K562 (cell line): ENCODE results near the gene GDF15. TPM values are rescaled to one million over a fixed set of nuclear protein-coding genes. Genes with fewer than 3 reads are reported as not detected.
A peak's percentile ranks its signal among the peaks of the same experiment; 100 is the strongest.

ENCODE experiments used
- ATAC-seq: fragments of 200-7000 bp; cut with Tn5 transposase; 3 replicates; pipeline ENCODE4 v1.9.1; 2020; ENCODE audit warnings: moderate library complexity
- BruUV-seq: library from RNA; stranded (reverse); fragments of 400-500 nt; replicated peaks from 2 replicates; lab custom pipeline; 2021; lab: Mats Ljungman, UMichigan
- CTCF ChIA-PET: fragments of 300-600 bp; formaldehyde crosslinking; extraction: SDS; loops from one replicate; lab custom pipeline; 2021; ENCODE audit warnings: low intra/inter-chr PET ratio; lab: Yijun Ruan, JAX
- POLR2A ChIA-PET: fragments of 300-600, 350-650 bp; sonication (Branson Sonifier 250); formaldehyde crosslinking; extraction: SDS; loops from one replicate; lab custom pipeline; 2021; ENCODE audit warnings: antibody characterized with exemption, inconsistent platforms; lab: Yijun Ruan, JAX
- DNase-seq, 4 experiments: peaks; one replicate each; pipeline versions ENCODE4 v3.0.0 to v3.0.0-alpha.2; 2011 to 2018; ENCODE audit warnings: low spot score in 3 of 4, mixed read lengths in 3 of 4; ENCODE audit errors: extremely low read depth in 1 of 4
- FAIRE-seq: peaks from 2 replicates; lab custom pipeline; 2011; peaks lifted over from hg19 to GRCh38; lab: Jason Lieb, UNC
- H2AFZ ChIP-seq: 2 replicates; pipeline ENCODE4 v1.6.0; 2011; ENCODE audit warnings: low read depth, low read length, control low read depth, inconsistent platforms
- H3K27ac ChIP-seq: fragments of 200-600 bp; 3 replicates; pipeline ENCODE4 v1.8.0; 2011; ENCODE audit warnings: low read depth, mild to moderate bottlenecking, control low read depth, inconsistent platforms, low read length, moderate library complexity, mixed read lengths; ENCODE audit errors: extremely low read depth
- H3K27me3 ChIP-seq, 2 experiments: fragments of 300-600 bp in 1 of 2; 2 replicates in 1 of 2; 3 replicates in 1 of 2; pipeline versions ENCODE4 v1.6.0 to v1.8.0; 2011; ENCODE audit warnings: inconsistent platforms in 2 of 2, low read length in 2 of 2, mild to moderate bottlenecking in 1 of 2, mixed read lengths in 1 of 2, moderate library complexity in 1 of 2; ENCODE audit not compliant: control insufficient read depth in 2 of 2, insufficient read depth in 2 of 2
- H3K36me3 ChIP-seq: fragments of 300-600 bp; 3 replicates; pipeline ENCODE4 v1.8.0; 2011; ENCODE audit warnings: mild to moderate bottlenecking, low read length, inconsistent platforms; ENCODE audit not compliant: control insufficient read depth, insufficient read depth
- H3K4me1 ChIP-seq, 2 experiments: fragments of 200-600 bp in 1 of 2; replicated peaks in 1 of 2; 2 replicates in 1 of 2; 3 replicates in 1 of 2; pipeline versions ENCODE4 v1.5.1 to v1.8.0; 2011; ENCODE audit warnings: inconsistent platforms in 2 of 2, low read length in 2 of 2, mild to moderate bottlenecking in 1 of 2, mixed read lengths in 1 of 2, moderate library complexity in 1 of 2; ENCODE audit not compliant: control insufficient read depth in 2 of 2, insufficient read depth in 2 of 2
- H3K4me2 ChIP-seq: 2 replicates; pipeline ENCODE4 v1.6.1; 2011; ENCODE audit warnings: low read length, control low read depth, inconsistent platforms, mixed read lengths; ENCODE audit not compliant: insufficient read depth
- H3K4me3 ChIP-seq: fragments of 200-600 bp; sonication (generic), shearing (Covaris generic); 2 replicates; pipeline ENCODE4 v1.5.1; 2016; ENCODE audit warnings: control low read depth, inconsistent platforms
- H3K79me2 ChIP-seq: fragments of 200-600 bp; 3 replicates; pipeline ENCODE4 v1.8.0; 2011; ENCODE audit warnings: low read length, inconsistent platforms; ENCODE audit not compliant: control insufficient read depth, insufficient read depth
- H3K9ac ChIP-seq, 2 experiments: 2 replicates each; pipeline versions ENCODE4 v1.6.0 to v1.6.1; 2011; ENCODE audit warnings: low read depth in 2 of 2, low read length in 2 of 2, control low read depth in 1 of 2, inconsistent platforms in 1 of 2, mild to moderate bottlenecking in 1 of 2, mixed read lengths in 1 of 2; ENCODE audit not compliant: insufficient read depth in 1 of 2
- H3K9me1 ChIP-seq: one replicate; pipeline ENCODE4 v1.6.0; 2011; ENCODE audit warnings: inconsistent platforms, mild to moderate bottlenecking, low read length, moderate library complexity; ENCODE audit not compliant: control insufficient read depth, insufficient read depth
- H3K9me3 ChIP-seq: replicated peaks from 2 replicates; pipeline ENCODE4 v1.5.1; 2011; ENCODE audit warnings: low read depth, low read length, inconsistent platforms; ENCODE audit not compliant: control insufficient read depth, insufficient read depth
- H4K20me1 ChIP-seq: replicated peaks from 2 replicates; pipeline ENCODE4 v1.6.1; 2011; ENCODE audit warnings: low read length, inconsistent platforms, mixed read lengths; ENCODE audit not compliant: control insufficient read depth, insufficient read depth
- EGR1 ChIP-seq: fragments of 450-650 bp; conservative IDR thresholded peaks from 2 replicates; pipeline ENCODE4 v1.6.1; 2017; ENCODE audit warnings: mild to moderate bottlenecking
- FOXA1 ChIP-seq: fragments of 450-650 bp; IDR thresholded peaks from 2 replicates; pipeline ENCODE4 v1.6.1; 2016; ENCODE audit warnings: mild to moderate bottlenecking, borderline replicate concordance
- HIVEP1 ChIP-seq: fragments of 250-450 bp; sonication (Bioruptor Pico); IDR thresholded peaks from 2 replicates; pipeline ENCODE4 v1.4.0; 2020; ENCODE audit warnings: mild to moderate bottlenecking
- MED1 ChIP-seq: sonication (generic); formaldehyde crosslinking; IDR thresholded peaks from 2 replicates; pipeline ENCODE4 v1.8.1; 2023; ENCODE audit warnings: missing genetic modification reagents, borderline replicate concordance
- MNT ChIP-seq, 2 experiments: fragments of 450-650 bp; conservative IDR thresholded peaks; 2 replicates each; pipeline ENCODE4 v1.6.1; 2017; ENCODE audit warnings: mild to moderate bottlenecking in 2 of 2, moderate library complexity in 2 of 2
- RAD21 ChIP-seq, 2 experiments: fragments of 250-450 bp in 1 of 2; fragments of 450-650 bp in 1 of 2; sonication (Bioruptor Pico) in 1 of 2; formaldehyde crosslinking in 1 of 2; IDR thresholded peaks in 1 of 2; conservative IDR thresholded peaks in 1 of 2; 2 replicates each; pipeline versions ENCODE4 v1.4.0 to v1.8.0; 2020 to 2022; ENCODE audit warnings: mild to moderate bottlenecking in 2 of 2, moderate library complexity in 1 of 2
- SNIP1 ChIP-seq: fragments of 450-650 bp; IDR thresholded peaks from 2 replicates; pipeline ENCODE4 v1.7.1; 2017; ENCODE audit warnings: low read depth, mild to moderate bottlenecking
- TARDBP ChIP-seq: fragments of 450-650 bp; IDR thresholded peaks from 2 replicates; pipeline ENCODE4 v1.6.1; 2016
- TBP ChIP-seq: optimal IDR thresholded peaks from 2 replicates; pipeline ENCODE3; 2011; ENCODE audit warnings: low read depth, low read length, improper control_type of control experiment
- ZBTB43 ChIP-seq: sonication (generic); formaldehyde crosslinking; IDR thresholded peaks from 2 replicates; pipeline ENCODE4 v1.8.0; 2023; ENCODE audit warnings: mild to moderate bottlenecking, missing genetic modification reagents
- ZKSCAN3 ChIP-seq: fragments of 250-450 bp; sonication (Bioruptor Pico); IDR thresholded peaks from 2 replicates; pipeline ENCODE4 v1.4.0; 2020
- WGBS: fragments of 100-300 bp; shearing (Covaris generic); methylation state at CpG from one replicate; pipeline ENCODE4 v1.1.6; 2016; ENCODE audit warnings: low coverage, mixed read lengths; ENCODE audit not compliant: insufficient coverage; ENCODE audit errors: missing lambda C conversion rate; 5-methylcytosine and 5-hydroxymethylcytosine counted together
- in situ Hi-C: fragments of 300-500 bp; cut with MboI; formaldehyde crosslinking; loops from 4 replicates; pipeline ENCODE4 v1.15.0; 2018; ENCODE audit warnings: inconsistent platforms, mixed read lengths
- intact Hi-C: fragments of 100-400 bp; cut with micrococcal nuclease; formaldehyde crosslinking; loops from 2 replicates; pipeline ENCODE4 v1.14.2; 2022
- polyA plus RNA-seq, 8 experiments: library from polyadenylated mRNA; depleted of rRNA in 4 of 8; stranded (reverse) in 5 of 8; unstranded in 3 of 8; fragments of >200 nt; fragmentation: Nextera tagmentation in 2 of 8; fragmentation: Illumina TruSeq in 1 of 8; extraction: Ambion mirVana in 2 of 8; extraction: Trizol in 1 of 8; gene quantifications; 2 replicates each; pipeline versions ENCODE4 v1.2.1 to v1.2.3, GENCODE V29; 2011 to 2014; ENCODE audit warnings: inconsistent platforms in 1 of 8, missing spikeins in 1 of 8
- total RNA-seq, 7 experiments: library from RNA; depleted of rRNA in 6 of 7; stranded (reverse); fragments of >200 nt in 6 of 7; fragmentation: Illumina TruSeq in 2 of 7; extraction: Trizol in 2 of 7; gene quantifications; 2 replicates each; pipeline versions ENCODE4 v1.2.1 to v1.2.3, GENCODE V29; 2011 to 2021; ENCODE audit warnings: low replicate concordance in 1 of 7
- TF ChIP-seq, protein P1 (sequence below): fragments of 450-650 bp; IDR thresholded peaks from 2 replicates; pipeline ENCODE4 v1.6.1; 2018; ENCODE audit not compliant: partially characterized antibody

Gene GDF15
- total and polyA plus RNA-seq, 9 of the 15 experiments (the other 6 are each of a cell fraction or from before 2014, with no cell fraction given), result 2.3 to 82.4 (median 12.5) TPM

GRCh38 chr19:18418029-18418482, 32.1 kb downstream of the GDF15 start:
- H3K9ac ChIP-seq, result peak overlapping the region; percentile 85 to 93
- no peaks in the 10 kb centered on the region for H3K9me1 ChIP-seq
- H3K4me2 ChIP-seq, result peak overlapping the region; percentile 88
- no peaks in the 10 kb centered on the region for H3K27me3 ChIP-seq
- ChIA-PET CTCF (interaction anchor here (1.4 kb wide), 1 partner anchor 210 kb away, joined by 3 read pairs; no protein-coding TSS in a partner anchor), POLR2A (interaction anchor here (0.6 to 11.1 kb wide), 8 partner anchors 14 to 282 kb away, joined by 3 to 244 read pairs (median 4); partner anchors contain the start of genes GDF15 and JUND)
- H3K4me1 ChIP-seq, result peaks cover 51 to 92% of the 10 kb centered on the region in 2 experiments
- H4K20me1 ChIP-seq, result peaks cover 10% of the 10 kb centered on the region; the same call in 1 of the 2 replicates
- WGBS, result 9% methylated on average over 27 of the region's 30 CpGs
- in situ Hi-C loops, result loop anchor here (10.0 kb wide), 1 partner anchor 323 kb away; the partner anchor contains the start of gene MAST3
- H3K27ac ChIP-seq, result peak overlapping the region; percentile 97
- H3K4me3 ChIP-seq, result peak overlapping the region; percentile 60
- BruUV-seq, result no TSS peak
- DNase-seq, result peak in 1 of 4 experiments; percentile 74
- peaks cover 18% of the 10 kb centered on the region; the same call in 1 of the 3 replicates for H3K36me3 ChIP-seq
- H2AFZ ChIP-seq, result peak overlapping the region; percentile 92
- FAIRE-seq, result no peak
- intact Hi-C loops, result loop anchor here (5.0 kb wide), 1 partner anchor 216 kb away; the partner anchor contains the start of gene RAB3A
- H3K79me2 ChIP-seq, result peaks cover 53% of the 10 kb centered on the region
- no peak for ATAC-seq
- no peaks in the 10 kb centered on the region for H3K9me3 ChIP-seq
- TF ChIP-seq TARDBP (0 out of 2 replicates have a peak, but pooled peaks have one; percentile 11), RAD21 (CRISPR knock-in tag; conservative IDR thresholded peaks at IDR 0.05 in 1 of 2, IDR thresholded peaks at IDR 0.05 in 1 of 2) (no peak), TBP (no peak), HIVEP1 (no peak), FOXA1 (no peak), ZKSCAN3 (CRISPR knock-in tag) (no peak), ZBTB43 (peak; percentile 94), MNT (conservative IDR thresholded peaks at IDR 0.05) (peak; percentile 80 to 84), SNIP1 (no peak), MED1 (CRISPR knock-in tag) (no peak), EGR1 (peak; percentile 86)
- TF ChIP-seq, protein P1, sequence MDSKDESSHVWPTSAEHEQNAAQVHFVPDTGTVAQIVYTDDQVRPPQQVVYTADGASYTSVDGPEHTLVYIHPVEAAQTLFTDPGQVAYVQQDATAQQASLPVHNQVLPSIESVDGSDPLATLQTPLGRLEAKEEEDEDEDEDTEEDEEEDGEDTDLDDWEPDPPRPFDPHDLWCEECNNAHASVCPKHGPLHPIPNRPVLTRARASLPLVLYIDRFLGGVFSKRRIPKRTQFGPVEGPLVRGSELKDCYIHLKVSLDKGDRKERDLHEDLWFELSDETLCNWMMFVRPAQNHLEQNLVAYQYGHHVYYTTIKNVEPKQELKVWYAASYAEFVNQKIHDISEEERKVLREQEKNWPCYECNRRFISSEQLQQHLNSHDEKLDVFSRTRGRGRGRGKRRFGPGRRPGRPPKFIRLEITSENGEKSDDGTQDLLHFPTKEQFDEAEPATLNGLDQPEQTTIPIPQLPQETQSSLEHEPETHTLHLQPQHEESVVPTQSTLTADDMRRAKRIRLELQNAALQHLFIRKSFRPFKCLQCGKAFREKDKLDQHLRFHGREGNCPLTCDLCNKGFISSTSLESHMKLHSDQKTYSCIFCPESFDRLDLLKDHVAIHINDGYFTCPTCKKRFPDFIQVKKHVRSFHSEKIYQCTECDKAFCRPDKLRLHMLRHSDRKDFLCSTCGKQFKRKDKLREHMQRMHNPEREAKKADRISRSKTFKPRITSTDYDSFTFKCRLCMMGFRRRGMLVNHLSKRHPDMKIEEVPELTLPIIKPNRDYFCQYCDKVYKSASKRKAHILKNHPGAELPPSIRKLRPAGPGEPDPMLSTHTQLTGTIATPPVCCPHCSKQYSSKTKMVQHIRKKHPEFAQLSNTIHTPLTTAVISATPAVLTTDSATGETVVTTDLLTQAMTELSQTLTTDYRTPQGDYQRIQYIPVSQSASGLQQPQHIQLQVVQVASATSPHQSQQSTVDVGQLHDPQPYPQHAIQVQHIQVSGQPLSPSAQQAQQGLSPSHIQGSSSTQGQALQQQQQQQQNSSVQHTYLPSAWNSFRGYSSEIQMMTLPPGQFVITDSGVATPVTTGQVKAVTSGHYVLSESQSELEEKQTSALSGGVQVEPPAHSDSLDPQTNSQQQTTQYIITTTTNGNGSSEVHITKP, result no peak
